Neural cell (in vitro differentiated cells): ENCODE measurements around the gene CDCP1.

Experiments used
- CTCF ChIP-seq: fragments of 450-650 bp; IDR thresholded peaks from 2 replicates; pipeline ENCODE4 v1.5.1; 2014; ENCODE audit warnings: antibody characterized with exemption, mild to moderate bottlenecking, moderate library complexity; ENCODE audit not compliant: poor library complexity, severe bottlenecking
- EP300 ChIP-seq: fragments of 450-650 bp; conservative IDR thresholded peaks from 2 replicates; pipeline ENCODE4 v1.6.1; 2014; ENCODE audit warnings: antibody characterized with exemption, mild to moderate bottlenecking, moderate library complexity; ENCODE audit not compliant: poor library complexity, severe bottlenecking
- EZH2 ChIP-seq: fragments of 200-600, 300-800 bp; shearing (Covaris generic), sonication (generic); IDR thresholded peaks from 2 replicates; pipeline ENCODE4 v1.6.1; 2014; ENCODE audit warnings: antibody characterized with exemption, low read length, borderline replicate concordance, mild to moderate bottlenecking; ENCODE audit not compliant: insufficient read depth, poor library complexity, severe bottlenecking
- POLR2AphosphoS5 ChIP-seq: IDR thresholded peaks from 2 replicates; pipeline ENCODE4 v1.6.1; 2012
- RAD21 ChIP-seq: fragments of 450-650 bp; conservative IDR thresholded peaks from 2 replicates; pipeline ENCODE4 v1.6.1; 2014; ENCODE audit warnings: antibody characterized with exemption, mild to moderate bottlenecking, moderate library complexity
- REST ChIP-seq: IDR thresholded peaks from 2 replicates; pipeline ENCODE4 v1.6.1; 2012; ENCODE audit warnings: borderline replicate concordance
- SMC3 ChIP-seq: fragments of 450-650 bp; conservative IDR thresholded peaks from 2 replicates; pipeline ENCODE4 v1.6.1; 2014; ENCODE audit warnings: antibody characterized with exemption, mild to moderate bottlenecking, moderate library complexity; ENCODE audit not compliant: poor library complexity
- TAF1 ChIP-seq: IDR thresholded peaks from 2 replicates; pipeline ENCODE4 v1.6.1; 2012; ENCODE audit warnings: low read depth

GRCh38 chr3:45041666-45042065, 104.5 kb downstream of the CDCP1 start:
- TF ChIP-seq RAD21, result no peak
- TF ChIP-seq POLR2AphosphoS5, result no peak
- TF ChIP-seq CTCF, result no peak
- no peak for TF ChIP-seq EZH2
- TF ChIP-seq REST, result no peak
- no peak for TF ChIP-seq TAF1
- no peak for TF ChIP-seq EP300
- no peak for TF ChIP-seq SMC3
